HepG2 (cell line): ENCODE results near the gene SERPINB1. TPM values are rescaled to one million over a fixed set of nuclear protein-coding genes. Genes with fewer than 3 reads are reported as not detected.

ENCODE experiments used
- ADNP ChIP-seq: sonication (generic); formaldehyde crosslinking; IDR thresholded peaks from 2 replicates; pipeline ENCODE4 v1.4.0; 2020; ENCODE audit warnings: missing genetic modification reagents
- BHLHE40 ChIP-seq: IDR thresholded peaks from 2 replicates; pipeline ENCODE4 v1.6.1; 2011; ENCODE audit warnings: low read length, improper control_type of control experiment
- CEBPG ChIP-seq: IDR thresholded peaks from 2 replicates; pipeline ENCODE4 v1.6.1; 2016
- DZIP1 ChIP-seq: sonication (generic); formaldehyde crosslinking; IDR thresholded peaks from 2 replicates; pipeline ENCODE4 v1.5.0; 2020; ENCODE audit warnings: mild to moderate bottlenecking, missing genetic modification reagents
- KDM2A ChIP-seq: sonication (generic); formaldehyde crosslinking; IDR thresholded peaks from 2 replicates; pipeline ENCODE4 v1.4.0; 2020; ENCODE audit warnings: low read depth, missing genetic modification reagents, borderline replicate concordance
- KLF16 ChIP-seq, 2 experiments: sonication (generic) in 1 of 2; formaldehyde crosslinking in 1 of 2; IDR thresholded peaks; 2 replicates each; pipeline versions ENCODE4 v1.6.1 to v1.8.0; 2016 to 2023; ENCODE audit warnings: missing genetic modification reagents in 2 of 2, missing compliant biosample characterization in 1 of 2
- NCOA2 ChIP-seq: sonication (generic); formaldehyde crosslinking; IDR thresholded peaks from 2 replicates; pipeline ENCODE4 v1.8.0; 2022; ENCODE audit warnings: inconsistent platforms
- RFX3 ChIP-seq: IDR thresholded peaks from 2 replicates; pipeline ENCODE4 v1.6.1; 2016; ENCODE audit warnings: missing biosample characterization, missing genetic modification reagents
- SMC3 ChIP-seq: IDR thresholded peaks from 2 replicates; pipeline ENCODE4 v1.6.1; 2011; ENCODE audit warnings: low read length, improper control_type of control experiment
- SOX5 ChIP-seq: IDR thresholded peaks from 2 replicates; pipeline ENCODE4 v1.6.1; 2016; ENCODE audit warnings: borderline replicate concordance
- ZBTB21 ChIP-seq: sonication (generic); formaldehyde crosslinking; IDR thresholded peaks from 2 replicates; pipeline ENCODE4 v1.4.0; 2020; ENCODE audit warnings: missing genetic modification reagents
- ZBTB43 ChIP-seq: sonication (generic); formaldehyde crosslinking; conservative IDR thresholded peaks from 2 replicates; pipeline ENCODE4 v1.4.0; 2020; ENCODE audit warnings: missing genetic modification reagents
- ZNF274 ChIP-seq: sonication (generic); formaldehyde crosslinking; IDR thresholded peaks from 2 replicates; pipeline ENCODE4 v1.5.1; 2020; ENCODE audit warnings: mild to moderate bottlenecking, missing genetic modification reagents
- ZNF282 ChIP-seq: fragments of 450-650 bp; IDR thresholded peaks from 2 replicates; pipeline ENCODE4 v1.6.1; 2018; ENCODE audit not compliant: partially characterized antibody
- ZNF30 ChIP-seq: sonication (generic); formaldehyde crosslinking; IDR thresholded peaks from 2 replicates; pipeline ENCODE4 v1.5.0; 2020; ENCODE audit warnings: mild to moderate bottlenecking, missing genetic modification reagents
- ZNF350 ChIP-seq: sonication (generic); formaldehyde crosslinking; IDR thresholded peaks from 2 replicates; pipeline ENCODE4 v1.4.0; 2020; ENCODE audit warnings: mild to moderate bottlenecking, low read depth, missing genetic modification reagents, borderline replicate concordance
- ZNF577 ChIP-seq: sonication (generic); formaldehyde crosslinking; IDR thresholded peaks from 2 replicates; pipeline ENCODE4 v1.4.0; 2020; ENCODE audit warnings: mild to moderate bottlenecking, low read depth, missing genetic modification reagents, borderline replicate concordance
- ZNF75D ChIP-seq: sonication (generic); formaldehyde crosslinking; IDR thresholded peaks from 2 replicates; pipeline ENCODE4 v1.8.1; 2023; ENCODE audit warnings: missing genetic modification reagents, mild to moderate bottlenecking, borderline replicate concordance
- ZNF780A ChIP-seq: sonication (generic); formaldehyde crosslinking; IDR thresholded peaks from 2 replicates; pipeline ENCODE4 v1.8.0; 2022; ENCODE audit warnings: mild to moderate bottlenecking, missing genetic modification reagents, moderate library complexity
- polyA plus RNA-seq, 8 experiments: library from polyadenylated mRNA; depleted of rRNA in 3 of 8; stranded (reverse) in 7 of 8; unstranded in 1 of 8; fragments of >200 nt; fragmentation: Illumina TruSeq in 4 of 8; extraction: Trizol in 4 of 8; gene quantifications; 2 replicates each; pipeline versions ENCODE4 v1.2.1 to v1.2.3, GENCODE V29; 2011 to 2016; ENCODE audit warnings: low read depth in 4 of 8, missing spikeins in 1 of 8, mixed read lengths in 1 of 8; ENCODE audit not compliant: insufficient read depth in 1 of 8
- total RNA-seq, 5 experiments: library from RNA; depleted of rRNA; stranded (reverse); fragments of >200 nt; fragmentation: Illumina TruSeq; extraction: Trizol; gene quantifications; 2 replicates each; pipeline ENCODE4 v1.2.3, GENCODE V29; 2016; ENCODE audit warnings: low read depth in 1 of 5
- TF ChIP-seq, protein P1 (sequence below): sonication (generic); formaldehyde crosslinking; IDR thresholded peaks from 2 replicates; pipeline ENCODE4 v1.4.0; 2020; ENCODE audit warnings: missing genetic modification reagents, borderline replicate concordance

The SERPINB1 gene
- total and polyA plus RNA-seq, 2 of the 13 experiments (the other 11 are each of a cell fraction or from before 2014, with no cell fraction given), result 41.4 to 60.5 TPM

DNA sequence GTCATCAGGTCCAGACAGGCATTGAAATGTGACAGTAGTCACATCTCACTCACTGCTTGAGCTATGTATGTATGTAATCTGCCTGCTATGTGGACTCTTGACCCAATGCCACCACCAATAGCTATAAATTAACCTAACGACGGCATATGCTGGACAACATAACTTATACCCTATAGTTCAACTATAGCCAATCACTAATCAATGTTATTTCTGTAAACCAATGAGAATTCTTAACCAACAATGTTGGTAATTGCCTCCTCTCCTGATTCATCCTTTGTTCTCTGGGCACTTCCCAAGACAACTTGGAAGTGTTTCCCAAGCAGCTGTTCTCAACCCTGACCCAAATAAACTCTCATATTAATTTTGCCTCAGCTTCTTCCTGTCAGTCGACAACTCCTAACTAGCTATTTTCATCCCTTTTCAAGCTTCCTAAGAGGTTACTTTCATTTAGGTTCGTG lies 24.1 kb upstream of the SERPINB1 start (continued):
- TF ChIP-seq ADNP (CRISPR knock-in tag) (no peak), ZNF75D (CRISPR knock-in tag) (no peak), ZNF350 (CRISPR knock-in tag) (no peak), RFX3 (CRISPR knock-in tag) (no peak), DZIP1 (CRISPR knock-in tag) (no peak), ZNF282 (no peak), ZNF577 (CRISPR knock-in tag) (no peak), SOX5 (CRISPR knock-in tag) (peak; percentile 64), ZBTB21 (CRISPR knock-in tag) (no peak), KLF16 (CRISPR knock-in tag; IDR thresholded peaks at IDR 0.05) (no peak), ZNF780A (CRISPR knock-in tag) (no peak), ZBTB43 (CRISPR knock-in tag) (no peak), BHLHE40 (no peak), NCOA2 (CRISPR knock-in tag) (no peak), ZNF274 (CRISPR knock-in tag) (no peak), CEBPG (CRISPR knock-in tag) (0 out of 2 replicates have a peak, but pooled peaks have one; percentile 25), KDM2A (CRISPR knock-in tag) (no peak), SMC3 (0 out of 2 replicates have a peak, but pooled peaks have one; percentile 1), ZNF30 (CRISPR knock-in tag) (no peak)
- TF ChIP-seq, protein P1, sequence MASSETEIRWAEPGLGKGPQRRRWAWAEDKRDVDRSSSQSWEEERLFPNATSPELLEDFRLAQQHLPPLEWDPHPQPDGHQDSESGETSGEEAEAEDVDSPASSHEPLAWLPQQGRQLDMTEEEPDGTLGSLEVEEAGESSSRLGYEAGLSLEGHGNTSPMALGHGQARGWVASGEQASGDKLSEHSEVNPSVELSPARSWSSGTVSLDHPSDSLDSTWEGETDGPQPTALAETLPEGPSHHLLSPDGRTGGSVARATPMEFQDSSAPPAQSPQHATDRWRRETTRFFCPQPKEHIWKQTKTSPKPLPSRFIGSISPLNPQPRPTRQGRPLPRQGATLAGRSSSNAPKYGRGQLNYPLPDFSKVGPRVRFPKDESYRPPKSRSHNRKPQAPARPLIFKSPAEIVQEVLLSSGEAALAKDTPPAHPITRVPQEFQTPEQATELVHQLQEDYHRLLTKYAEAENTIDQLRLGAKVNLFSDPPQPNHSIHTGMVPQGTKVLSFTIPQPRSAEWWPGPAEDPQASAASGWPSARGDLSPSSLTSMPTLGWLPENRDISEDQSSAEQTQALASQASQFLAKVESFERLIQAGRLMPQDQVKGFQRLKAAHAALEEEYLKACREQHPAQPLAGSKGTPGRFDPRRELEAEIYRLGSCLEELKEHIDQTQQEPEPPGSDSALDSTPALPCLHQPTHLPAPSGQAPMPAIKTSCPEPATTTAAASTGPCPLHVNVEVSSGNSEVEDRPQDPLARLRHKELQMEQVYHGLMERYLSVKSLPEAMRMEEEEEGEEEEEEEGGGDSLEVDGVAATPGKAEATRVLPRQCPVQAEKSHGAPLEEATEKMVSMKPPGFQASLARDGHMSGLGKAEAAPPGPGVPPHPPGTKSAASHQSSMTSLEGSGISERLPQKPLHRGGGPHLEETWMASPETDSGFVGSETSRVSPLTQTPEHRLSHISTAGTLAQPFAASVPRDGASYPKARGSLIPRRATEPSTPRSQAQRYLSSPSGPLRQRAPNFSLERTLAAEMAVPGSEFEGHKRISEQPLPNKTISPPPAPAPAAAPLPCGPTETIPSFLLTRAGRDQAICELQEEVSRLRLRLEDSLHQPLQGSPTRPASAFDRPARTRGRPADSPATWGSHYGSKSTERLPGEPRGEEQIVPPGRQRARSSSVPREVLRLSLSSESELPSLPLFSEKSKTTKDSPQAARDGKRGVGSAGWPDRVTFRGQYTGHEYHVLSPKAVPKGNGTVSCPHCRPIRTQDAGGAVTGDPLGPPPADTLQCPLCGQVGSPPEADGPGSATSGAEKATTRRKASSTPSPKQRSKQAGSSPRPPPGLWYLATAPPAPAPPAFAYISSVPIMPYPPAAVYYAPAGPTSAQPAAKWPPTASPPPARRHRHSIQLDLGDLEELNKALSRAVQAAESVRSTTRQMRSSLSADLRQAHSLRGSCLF (CRISPR knock-in tag), result no peak
